ENCODE data around the gene NRL.

NRL gene

DNA sequence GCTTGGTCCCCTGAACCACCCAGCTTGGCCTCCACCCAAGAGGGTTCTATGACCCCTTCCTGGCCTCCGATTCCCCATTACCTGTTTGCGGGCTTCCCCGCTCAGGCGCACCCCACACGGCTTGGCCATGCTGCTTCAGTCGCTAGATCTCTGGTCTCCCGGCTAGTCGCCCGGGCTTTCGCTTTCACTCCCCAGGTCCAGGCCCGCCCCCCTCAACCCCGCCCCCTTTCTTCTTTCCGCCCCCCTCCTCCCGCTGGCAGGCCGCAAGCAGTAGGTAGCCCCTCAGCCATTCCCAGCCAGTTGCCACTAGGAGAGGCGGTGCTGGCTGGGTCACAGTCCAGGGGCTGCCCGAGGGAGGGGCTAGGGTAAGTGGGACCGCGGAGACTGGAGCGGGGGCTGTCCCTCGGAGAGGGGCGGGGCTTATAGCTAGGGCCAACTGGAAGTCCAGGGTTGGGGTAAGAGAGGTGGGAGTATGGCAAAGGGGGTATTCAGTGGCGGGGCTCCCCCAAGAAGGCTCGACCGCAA lies 31.8 kb upstream of the NRL start, which contains the start of gene PSME2:
Gene PSME2, minus strand, starts transcription at position 158 of the 525 bp plus-strand sequence. Its CDS starts 29 bp downstream, at position 129.
- TF ChIP-seq, protein P1, sequence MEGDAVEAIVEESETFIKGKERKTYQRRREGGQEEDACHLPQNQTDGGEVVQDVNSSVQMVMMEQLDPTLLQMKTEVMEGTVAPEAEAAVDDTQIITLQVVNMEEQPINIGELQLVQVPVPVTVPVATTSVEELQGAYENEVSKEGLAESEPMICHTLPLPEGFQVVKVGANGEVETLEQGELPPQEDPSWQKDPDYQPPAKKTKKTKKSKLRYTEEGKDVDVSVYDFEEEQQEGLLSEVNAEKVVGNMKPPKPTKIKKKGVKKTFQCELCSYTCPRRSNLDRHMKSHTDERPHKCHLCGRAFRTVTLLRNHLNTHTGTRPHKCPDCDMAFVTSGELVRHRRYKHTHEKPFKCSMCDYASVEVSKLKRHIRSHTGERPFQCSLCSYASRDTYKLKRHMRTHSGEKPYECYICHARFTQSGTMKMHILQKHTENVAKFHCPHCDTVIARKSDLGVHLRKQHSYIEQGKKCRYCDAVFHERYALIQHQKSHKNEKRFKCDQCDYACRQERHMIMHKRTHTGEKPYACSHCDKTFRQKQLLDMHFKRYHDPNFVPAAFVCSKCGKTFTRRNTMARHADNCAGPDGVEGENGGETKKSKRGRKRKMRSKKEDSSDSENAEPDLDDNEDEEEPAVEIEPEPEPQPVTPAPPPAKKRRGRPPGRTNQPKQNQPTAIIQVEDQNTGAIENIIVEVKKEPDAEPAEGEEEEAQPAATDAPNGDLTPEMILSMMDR (conservative IDR thresholded peaks at IDR 0.05; ENCODE audit: low read length) = no peak
- no peak for TF ChIP-seq EZH2phosphoT487 (IDR thresholded peaks at IDR 0.05; ENCODE audit: borderline replicate concordance)
- H3K9me2 ChIP-seq (replicated peaks; ENCODE audit: low read depth, low read length) = no peaks in the 10 kb centered on the region
- H4K20me1 ChIP-seq (ENCODE audit: insufficient read depth, low read length, poor library complexity, severe bottlenecking) = peaks cover 29% of the 10 kb centered on the region
- H3K36me3 ChIP-seq (ENCODE audit: insufficient read depth, low read length) = peaks cover 16% of the 10 kb centered on the region; the same call in 1 of the 2 replicates
- H3K4me1 ChIP-seq (ENCODE audit: insufficient read depth, low read length, poor library complexity, severe bottlenecking) = peaks cover 35% of the 10 kb centered on the region
- peak within 1 kb of the TSS; percentile 95 for H3K9ac ChIP-seq (ENCODE audit: low read depth, low read length, poor library complexity, severe bottlenecking)
- 0 out of 2 replicates have a peak, but pooled peaks cover 2% of the 10 kb centered on the region for H3F3A ChIP-seq (ENCODE audit: low read depth)
- peak within 1 kb of the TSS; percentile 94 for H2AFZ ChIP-seq (ENCODE audit: low read length)
- peak within 1 kb of the TSS; percentile 100 for H3K4me3 ChIP-seq (ENCODE audit: low read length, poor library complexity, severe bottlenecking)
- no peaks in the 10 kb centered on the region for H3K9me3 ChIP-seq (ENCODE audit: insufficient read depth, low read depth, low read length)
- peak within 1 kb of the TSS; percentile 100 for H3K4me2 ChIP-seq (ENCODE audit: low read depth, low read length, poor library complexity, severe bottlenecking)
- peaks cover 74% of the 10 kb centered on the region for H3K79me2 ChIP-seq (ENCODE audit: insufficient read depth, low read length)
- no peaks in the 10 kb centered on the region for H3K27me3 ChIP-seq (ENCODE audit: insufficient read depth, low read length, poor library complexity, severe bottlenecking)

DNA sequence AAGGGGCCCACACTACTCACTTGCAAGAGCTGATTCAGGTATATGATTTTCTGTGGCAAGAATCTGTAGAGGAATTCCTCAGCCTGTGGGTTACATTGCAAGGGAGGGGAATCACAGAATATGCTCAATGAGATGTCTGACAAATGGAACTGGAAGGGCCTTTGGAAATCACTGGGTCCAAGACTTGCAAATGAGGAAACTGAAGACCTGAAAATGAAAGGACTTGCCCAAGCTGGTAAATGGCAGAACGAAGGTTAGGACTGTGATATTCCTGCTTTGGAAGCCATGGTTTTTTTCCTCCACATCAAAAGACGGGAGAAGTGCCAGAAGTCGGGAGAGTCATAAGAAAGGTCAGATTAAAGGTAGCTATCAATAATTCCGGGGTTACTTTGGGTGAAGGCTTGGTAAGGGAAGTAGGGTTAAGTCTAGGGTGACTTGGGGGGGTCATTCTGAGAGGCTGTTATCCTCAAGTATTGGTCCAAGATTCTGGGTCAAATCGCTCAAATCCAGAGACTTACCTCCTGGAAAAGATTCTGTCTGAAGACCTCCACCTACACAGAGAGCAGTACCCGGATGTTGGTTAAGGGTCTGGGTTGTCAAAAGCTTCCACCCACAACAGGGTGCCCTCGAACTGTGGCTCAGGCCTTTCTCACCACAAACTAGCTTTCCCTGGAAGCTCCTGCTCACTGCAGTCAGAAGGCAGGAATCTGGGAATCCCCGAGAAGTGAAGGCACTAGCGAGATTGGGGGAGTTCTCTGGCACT lies 31.1 kb upstream of the NRL start:
- Histone ChIP-seq H3K79me2 (ENCODE audit: insufficient read depth, low read length) (peaks cover 73% of the 10 kb centered on the region), H3K27me3 (ENCODE audit: insufficient read depth, low read length, poor library complexity, severe bottlenecking) (no peaks in the 10 kb centered on the region), H3K36me3 (ENCODE audit: insufficient read depth, low read length) (peaks cover 10% of the 10 kb centered on the region; the same call in 1 of the 2 replicates), H3K4me1 (ENCODE audit: insufficient read depth, low read length, poor library complexity, severe bottlenecking) (peaks cover 35% of the 10 kb centered on the region), H2AFZ (ENCODE audit: low read length) (0 out of 2 replicates have a peak overlapping the region, but pooled peaks have one; percentile 94), H3K9me2 (replicated peaks; ENCODE audit: low read depth, low read length) (no peaks in the 10 kb centered on the region), H3K4me3 (ENCODE audit: low read length, poor library complexity, severe bottlenecking) (peak overlapping the region; percentile 100), H3K4me2 (ENCODE audit: low read depth, low read length, poor library complexity, severe bottlenecking) (peak overlapping the region; percentile 100), H4K20me1 (ENCODE audit: insufficient read depth, low read length, poor library complexity, severe bottlenecking) (peaks cover 29% of the 10 kb centered on the region), H3K9ac (ENCODE audit: low read depth, low read length, poor library complexity, severe bottlenecking) (peak overlapping the region; percentile 95), H3K9me3 (ENCODE audit: insufficient read depth, low read depth, low read length) (no peaks in the 10 kb centered on the region), H3F3A (ENCODE audit: low read depth) (0 out of 2 replicates have a peak, but pooled peaks cover 2% of the 10 kb centered on the region)
- no peak for TF ChIP-seq EZH2phosphoT487 (IDR thresholded peaks at IDR 0.05; ENCODE audit: borderline replicate concordance)
- TF ChIP-seq, protein P1 (conservative IDR thresholded peaks at IDR 0.05; ENCODE audit: low read length) = no peak

DNA sequence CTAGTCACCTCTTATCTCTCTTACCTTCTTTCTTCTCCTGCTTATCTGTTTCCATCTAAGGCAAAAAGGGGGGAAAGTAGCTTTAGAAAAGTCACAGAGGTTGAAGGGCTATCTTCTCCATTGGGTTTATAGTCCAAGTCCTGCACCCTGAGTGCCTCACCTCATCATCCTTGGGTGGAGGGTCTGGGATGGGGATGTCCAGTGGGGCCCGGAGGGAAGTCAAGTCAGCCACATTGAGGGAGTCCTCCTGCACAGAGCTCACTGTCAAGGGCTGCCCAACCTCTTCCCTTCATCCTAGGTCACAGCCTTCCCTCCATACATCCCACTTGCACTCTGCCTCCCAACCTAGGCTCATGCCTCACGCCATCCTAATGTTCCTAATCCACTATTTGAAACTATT lies 30.5 kb upstream of the NRL start:
- Histone ChIP-seq H4K20me1 (ENCODE audit: insufficient read depth, low read length, poor library complexity, severe bottlenecking) (peaks cover 29% of the 10 kb centered on the region), H3F3A (ENCODE audit: low read depth) (0 out of 2 replicates have a peak, but pooled peaks cover 2% of the 10 kb centered on the region), H3K27me3 (ENCODE audit: insufficient read depth, low read length, poor library complexity, severe bottlenecking) (no peaks in the 10 kb centered on the region), H3K4me2 (ENCODE audit: low read depth, low read length, poor library complexity, severe bottlenecking) (peak overlapping the region; percentile 100), H3K9ac (ENCODE audit: low read depth, low read length, poor library complexity, severe bottlenecking) (peak overlapping the region; percentile 95), H3K4me1 (ENCODE audit: insufficient read depth, low read length, poor library complexity, severe bottlenecking) (peaks cover 35% of the 10 kb centered on the region), H3K79me2 (ENCODE audit: insufficient read depth, low read length) (peaks cover 73% of the 10 kb centered on the region), H3K9me2 (replicated peaks; ENCODE audit: low read depth, low read length) (no peaks in the 10 kb centered on the region), H2AFZ (ENCODE audit: low read length) (no peak overlapping the region), H3K4me3 (ENCODE audit: low read length, poor library complexity, severe bottlenecking) (peak overlapping the region; percentile 100), H3K36me3 (ENCODE audit: insufficient read depth, low read length) (peaks cover 8% of the 10 kb centered on the region; the same call in 1 of the 2 replicates), H3K9me3 (ENCODE audit: insufficient read depth, low read depth, low read length) (no peaks in the 10 kb centered on the region)
- TF ChIP-seq EZH2phosphoT487 (IDR thresholded peaks at IDR 0.05; ENCODE audit: borderline replicate concordance) = no peak
- TF ChIP-seq, protein P1 (conservative IDR thresholded peaks at IDR 0.05; ENCODE audit: low read length) = no peak
